H1 (cell line): ENCODE results near the gene RHOT1. TPM values are rescaled to one million over a fixed set of nuclear protein-coding genes. Genes with fewer than 3 reads are reported as not detected.

Experiments used
- CTCF ChIA-PET: fragments of 300-600 bp; sonication (Branson Sonifier 250); formaldehyde crosslinking; loops from one replicate; lab custom pipeline; 2021; ENCODE audit not compliant: partially characterized antibody; lab: Charles Lee
- POLR2A ChIA-PET: fragments of 300-600 bp; sonication (Branson Sonifier 250); formaldehyde crosslinking; loops from one replicate; lab custom pipeline; 2021; ENCODE audit warnings: inconsistent platforms; ENCODE audit not compliant: partially characterized antibody; lab: Charles Lee
- DNase-seq, 2 experiments: peaks; one replicate each; pipeline versions ENCODE4 v3.0.0 to v3.0.0-alpha.2; 2010 to 2022; ENCODE audit warnings: low spot score in 2 of 2, low read depth in 1 of 2, mixed read lengths in 1 of 2
- FAIRE-seq: peaks from 2 replicates; lab custom pipeline; 2011; peaks lifted over from hg19 to GRCh38; lab: Jason Lieb, UNC
- H2AFZ ChIP-seq: 2 replicates; pipeline ENCODE4 v1.8.1; 2012; ENCODE audit warnings: low read length, inconsistent platforms
- H2AK5ac ChIP-seq: 2 replicates; pipeline ENCODE4 v1.6.1; 2013; ENCODE audit warnings: low read depth, low read length
- H2BK120ac ChIP-seq: replicated peaks from 2 replicates; pipeline ENCODE3; 2013; ENCODE audit warnings: low read depth, low read length, inconsistent platforms
- H2BK12ac ChIP-seq: 2 replicates; pipeline ENCODE4 v1.6.1; 2013; ENCODE audit warnings: low read depth, low read length
- H2BK15ac ChIP-seq: 2 replicates; pipeline ENCODE4 v1.6.1; 2013; ENCODE audit warnings: low read length
- H2BK20ac ChIP-seq: 2 replicates; pipeline ENCODE4 v1.6.1; 2013; ENCODE audit warnings: low read length
- H2BK5ac ChIP-seq: 2 replicates; pipeline ENCODE4 v1.6.1; 2013; ENCODE audit warnings: low read depth, low read length
- H3K14ac ChIP-seq: 2 replicates; pipeline ENCODE4 v1.6.1; 2013; ENCODE audit warnings: inconsistent platforms; ENCODE audit not compliant: insufficient read length
- H3K18ac ChIP-seq: 2 replicates; pipeline ENCODE4 v1.6.1; 2013; ENCODE audit warnings: low read length; ENCODE audit errors: extremely low read depth
- H3K23ac ChIP-seq: 2 replicates; pipeline ENCODE4 v1.6.1; 2013; ENCODE audit warnings: inconsistent platforms; ENCODE audit not compliant: insufficient read length
- H3K23me2 ChIP-seq: 2 replicates; pipeline ENCODE4 v1.6.1; 2013; ENCODE audit warnings: low read depth, low read length
- H3K27ac ChIP-seq: 2 replicates; pipeline ENCODE4 v1.6.1; 2011; ENCODE audit warnings: low read depth, low read length, inconsistent platforms
- H3K27me3 ChIP-seq, 4 experiments: replicated peaks in 1 of 4; 1 replicate in 1 of 4; 2 replicates in 3 of 4; pipeline versions ENCODE4 v1.6.1 to v1.8.1; 2011 to 2013; ENCODE audit warnings: low read length in 3 of 4, mild to moderate bottlenecking in 3 of 4, inconsistent platforms in 2 of 4, mixed read lengths in 2 of 4, moderate library complexity in 1 of 4; ENCODE audit not compliant: control insufficient read depth in 3 of 4, insufficient read depth in 3 of 4; ENCODE audit errors: extremely low read depth in 1 of 4
- H3K36me3 ChIP-seq, 4 experiments: 2 replicates each; pipeline versions ENCODE4 v1.6.1 to v1.8.1; 2011 to 2013; ENCODE audit warnings: mild to moderate bottlenecking in 4 of 4, low read length in 3 of 4, moderate library complexity in 2 of 4, control low read depth in 1 of 4, inconsistent platforms in 1 of 4; ENCODE audit not compliant: insufficient read depth in 4 of 4, control insufficient read depth in 2 of 4
- H3K4ac ChIP-seq: replicated peaks from 2 replicates; pipeline ENCODE3; 2013; ENCODE audit warnings: low read length, low read depth, mixed read lengths, inconsistent platforms; ENCODE audit not compliant: insufficient read length
- H3K4me1 ChIP-seq, 4 experiments: replicated peaks in 1 of 4; 1 replicate in 1 of 4; 2 replicates in 3 of 4; pipeline versions ENCODE4 v1.6.1 to v1.8.1; 2011 to 2013; ENCODE audit warnings: low read length in 3 of 4, inconsistent platforms in 2 of 4, mixed read lengths in 1 of 4; ENCODE audit not compliant: insufficient read depth in 4 of 4, control insufficient read depth in 3 of 4
- H3K4me2 ChIP-seq, 2 experiments: 2 replicates each; pipeline versions ENCODE4 v1.6.1 to v1.8.1; 2011 to 2013; ENCODE audit warnings: low read depth in 2 of 2, low read length in 2 of 2, control low read depth in 1 of 2, inconsistent platforms in 1 of 2, mild to moderate bottlenecking in 1 of 2; ENCODE audit not compliant: insufficient read depth in 1 of 2
- H3K4me3 ChIP-seq, 4 experiments: fragments of 200-600, 300-600 bp in 1 of 4; sonication (generic), shearing (Covaris generic), sonication (Bioruptor Twin) in 1 of 4; 2 replicates each; pipeline versions ENCODE4 v1.5.1 to v1.8.1; 2011 to 2016; ENCODE audit warnings: low read length in 4 of 4, low read depth in 3 of 4, control low read depth in 2 of 4, inconsistent platforms in 2 of 4, mild to moderate bottlenecking in 2 of 4, mixed read lengths in 1 of 4, moderate library complexity in 1 of 4; ENCODE audit not compliant: insufficient read depth in 2 of 4; ENCODE audit errors: extremely low read depth in 1 of 4
- H3K56ac ChIP-seq: replicated peaks from 2 replicates; pipeline ENCODE3; 2013; ENCODE audit warnings: low read depth, mild to moderate bottlenecking, mixed read lengths, low read length, inconsistent platforms; ENCODE audit not compliant: insufficient read length
- H3K79me1 ChIP-seq: 2 replicates; pipeline ENCODE4 v1.6.1; 2013; ENCODE audit warnings: low read depth, low read length, control low read depth
- H3K79me2 ChIP-seq, 2 experiments: 2 replicates each; pipeline versions ENCODE4 v1.6.1 to v1.8.1; 2012 to 2013; ENCODE audit warnings: low read length in 2 of 2, mild to moderate bottlenecking in 2 of 2, inconsistent platforms in 1 of 2; ENCODE audit not compliant: insufficient read depth in 2 of 2, control insufficient read depth in 1 of 2
- H3K9ac ChIP-seq, 4 experiments: replicated peaks in 1 of 4; 1 replicate in 1 of 4; 2 replicates in 3 of 4; pipeline versions ENCODE4 v1.6.1 to v1.8.1; 2011 to 2013; ENCODE audit warnings: low read depth in 3 of 4, low read length in 3 of 4, control low read depth in 2 of 4, mild to moderate bottlenecking in 2 of 4, moderate library complexity in 2 of 4, inconsistent platforms in 1 of 4; ENCODE audit errors: extremely low read depth in 1 of 4
- H3K9me3 ChIP-seq, 2 experiments: 2 replicates each; pipeline versions ENCODE4 v1.6.1 to v1.8.1; 2012 to 2013; ENCODE audit warnings: mild to moderate bottlenecking in 2 of 2, moderate library complexity in 2 of 2, control low read depth in 1 of 2, inconsistent platforms in 1 of 2, low read depth in 1 of 2, low read length in 1 of 2, mixed read lengths in 1 of 2; ENCODE audit not compliant: insufficient read depth in 2 of 2
- H4K20me1 ChIP-seq, 2 experiments: replicated peaks in 1 of 2; 2 replicates each; pipeline versions ENCODE3 to v1.8.1; 2011 to 2013; ENCODE audit warnings: inconsistent platforms in 2 of 2, low read length in 2 of 2, mild to moderate bottlenecking in 1 of 2; ENCODE audit not compliant: insufficient read depth in 2 of 2, control insufficient read depth in 1 of 2
- H4K5ac ChIP-seq: 2 replicates; pipeline ENCODE4 v1.6.1; 2013; ENCODE audit warnings: low read length, low read depth, mixed read lengths, inconsistent platforms; ENCODE audit not compliant: insufficient read length
- H4K8ac ChIP-seq: 2 replicates; pipeline ENCODE4 v1.8.0; 2013; ENCODE audit warnings: mild to moderate bottlenecking, moderate library complexity, low read length, inconsistent platforms; ENCODE audit not compliant: insufficient read depth; ENCODE audit errors: extremely low read depth
- H4K91ac ChIP-seq: replicated peaks from 2 replicates; pipeline ENCODE3; 2013; ENCODE audit warnings: low read length, mixed read lengths, inconsistent platforms; ENCODE audit not compliant: insufficient read length
- CTCF ChIP-seq, 3 experiments: IDR thresholded peaks; 1 replicate in 2 of 3; 2 replicates in 1 of 3; pipeline versions ENCODE4 v1.5.1 to v1.6.1; 2011; ENCODE audit warnings: low read length in 3 of 3, mild to moderate bottlenecking in 3 of 3, inconsistent platforms in 2 of 3, low read depth in 1 of 3, moderate library complexity in 1 of 3; ENCODE audit not compliant: insufficient read depth in 1 of 3; ENCODE audit errors: control extremely low read depth in 1 of 3
- RAD21 ChIP-seq, 2 experiments: IDR thresholded peaks in 1 of 2; conservative IDR thresholded peaks in 1 of 2; 2 replicates each; pipeline ENCODE4 v1.6.1; 2011; ENCODE audit warnings: low read depth in 2 of 2, low read length in 2 of 2, improper control_type of control experiment in 1 of 2, inconsistent platforms in 1 of 2, mild to moderate bottlenecking in 1 of 2, moderate library complexity in 1 of 2
- SRF ChIP-seq: IDR thresholded peaks from 2 replicates; pipeline ENCODE4 v1.6.1; 2011; ENCODE audit warnings: mild to moderate bottlenecking, low read depth, low read length, moderate library complexity
- WGBS, 2 experiments: shearing (Covaris generic) in 1 of 2; methylation state at CpG; one replicate each; pipeline versions ENCODE4 v1.1.6 to v1.1.7; 2013 to 2015; ENCODE audit warnings: low lambda C conversion rate in 2 of 2, mixed read lengths in 2 of 2, inconsistent platforms in 1 of 2, low coverage in 1 of 2, missing lambda C conversion rate in 1 of 2; ENCODE audit not compliant: insufficient replicate concordance in 2 of 2, insufficient coverage in 1 of 2, insufficient read length in 1 of 2; ENCODE audit errors: extremely low coverage in 1 of 2, missing lambda C conversion rate in 1 of 2; 5-methylcytosine and 5-hydroxymethylcytosine counted together
- polyA plus RNA-seq, 7 experiments: library from polyadenylated mRNA; depleted of rRNA in 3 of 7; stranded (reverse) in 5 of 7; unstranded in 2 of 7; fragments of >200 nt in 5 of 7; fragments of 200-250 nt in 2 of 7; gene quantifications; 1 replicate in 5 of 7; 2 replicates in 1 of 7; 4 replicates in 1 of 7; pipeline versions ENCODE4 v1.2.1 to v1.2.3, GENCODE V29; 2011 to 2013; ENCODE audit warnings: missing spikeins in 2 of 7, mixed read lengths in 2 of 7
- total RNA-seq: library from RNA; stranded (reverse); fragmentation: NEBNext Ultra II Directional; extraction: Animal tissue kit (Norgen Biotek cat#: 25700); gene quantifications from 2 replicates; pipeline ENCODE4 v1.2.1, GENCODE V29; 2021

Gene RHOT1
- total and polyA plus RNA-seq, 2 of the 8 experiments (the other 6 are each of a cell fraction or from before 2014, with no cell fraction given) = 34.2 to 38.2 TPM

GRCh38 chr17:32264140-32264799, 122.0 kb downstream of the RHOT1 start:
- Histone ChIP-seq H3K23ac (no peak overlapping the region), H3K18ac (peak overlapping the region; percentile 42; the same call in 1 of the 2 replicates), H2AFZ (no peak overlapping the region), H3K4ac (no peak overlapping the region), H2BK12ac (peak overlapping the region; percentile 83; the same call in 1 of the 2 replicates), H3K9ac (no peak overlapping the region), H3K79me2 (peaks cover 0 to 7% of the 10 kb centered on the region in 2 experiments; a peak in 1 of 4 replicates), H4K8ac (no peak overlapping the region), H3K27me3 (peaks cover 0 to 32% (median 28%) of the 10 kb centered on the region in 4 experiments; a peak in 5 of 7 replicates), H2AK5ac (no peak overlapping the region), H2BK5ac (no peak overlapping the region), H2BK20ac (no peak overlapping the region), H3K79me1 (peaks cover 10% of the 10 kb centered on the region), H4K5ac (no peak overlapping the region), H4K91ac (no peak overlapping the region), H3K4me1 (peaks cover 7 to 24% (median 16%) of the 10 kb centered on the region in 4 experiments), H2BK15ac (no peak overlapping the region), H3K27ac (no peak overlapping the region), H2BK120ac (no peak overlapping the region), H3K14ac (no peak overlapping the region), H3K9me3 (no peaks in the 10 kb centered on the region), H3K4me2 (peak overlapping the region; percentile 79 to 91), H3K4me3 (peak overlapping the region in 2 of 4 experiments; percentile 42 to 59; a peak in 3 of 8 replicates), H3K23me2 (peaks cover 17% of the 10 kb centered on the region; the same call in 1 of the 2 replicates), H3K36me3 (no peaks in the 10 kb centered on the region), H4K20me1 (peaks cover 0 to 1% of the 10 kb centered on the region in 2 experiments), H3K56ac (no peak overlapping the region)
- CTCF ChIA-PET = interaction anchor here (0.8 to 6.5 kb wide), 16 partner anchors 8 to 180 kb away, joined by 3 to 61 read pairs (median 6); partner anchors contain the start of gene PSMD11
- TF ChIP-seq RAD21 (IDR thresholded peaks at IDR 0.05 in 1 of 2, conservative IDR thresholded peaks at IDR 0.05 in 1 of 2; ENCODE audit: low read depth in 2 of 2, low read length in 2 of 2) (peak; percentile 5 to 46; a peak in 2 of 4 replicates), SRF (no peak), CTCF (IDR thresholded peaks at IDR 0.05; ENCODE audit: control extremely low read depth in 1 of 3, insufficient read depth in 1 of 3, low read depth in 1 of 3, low read length in 3 of 3) (peak in 2 of 3 experiments; percentile 43 to 52; a peak in 2 of 4 replicates)
- DNase-seq = no peak
- no peak for FAIRE-seq
- 20% methylated on average over 6 of the region's 6 CpGs; no CpG with 5 or more reads in 1 of the 2 experiments for WGBS, 2 experiments
- POLR2A ChIA-PET = interaction anchor here (0.7 to 4.5 kb wide), 6 partner anchors 11 to 90 kb away, joined by 3 to 15 read pairs (median 3); no protein-coding TSS in a partner anchor
